ENCODE measurements around the gene DLGAP1.
A peak's percentile ranks its signal among the peaks of the same experiment; 100 is the strongest.
"Not testable (repeated sequence)": the region's sequence is repeated elsewhere in the genome, so short reads cannot be mapped to it uniquely, and the experiment has no call there.

Gene DLGAP1

DNA sequence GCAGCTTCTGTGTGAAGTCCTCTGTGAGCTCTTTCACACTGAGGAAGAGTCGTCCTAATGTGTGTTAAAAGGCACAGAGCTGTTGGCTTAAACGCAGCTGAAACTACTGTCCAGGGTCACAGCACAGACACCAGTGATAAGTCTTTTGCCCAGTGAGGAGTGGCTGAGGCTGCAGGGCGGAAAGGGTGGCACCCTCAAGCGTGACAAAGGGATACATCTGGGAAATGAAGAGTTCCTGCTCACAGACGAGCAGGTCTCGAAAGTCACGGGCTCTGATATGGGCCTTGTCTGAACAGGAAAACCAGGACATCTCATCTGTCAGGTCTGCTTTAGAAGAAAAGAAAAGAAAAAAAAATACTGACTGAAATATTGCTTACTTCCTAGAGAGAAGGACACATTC lies 968.6 kb downstream of the DLGAP1 start:
- FAIRE-seq, result no peak

DNA sequence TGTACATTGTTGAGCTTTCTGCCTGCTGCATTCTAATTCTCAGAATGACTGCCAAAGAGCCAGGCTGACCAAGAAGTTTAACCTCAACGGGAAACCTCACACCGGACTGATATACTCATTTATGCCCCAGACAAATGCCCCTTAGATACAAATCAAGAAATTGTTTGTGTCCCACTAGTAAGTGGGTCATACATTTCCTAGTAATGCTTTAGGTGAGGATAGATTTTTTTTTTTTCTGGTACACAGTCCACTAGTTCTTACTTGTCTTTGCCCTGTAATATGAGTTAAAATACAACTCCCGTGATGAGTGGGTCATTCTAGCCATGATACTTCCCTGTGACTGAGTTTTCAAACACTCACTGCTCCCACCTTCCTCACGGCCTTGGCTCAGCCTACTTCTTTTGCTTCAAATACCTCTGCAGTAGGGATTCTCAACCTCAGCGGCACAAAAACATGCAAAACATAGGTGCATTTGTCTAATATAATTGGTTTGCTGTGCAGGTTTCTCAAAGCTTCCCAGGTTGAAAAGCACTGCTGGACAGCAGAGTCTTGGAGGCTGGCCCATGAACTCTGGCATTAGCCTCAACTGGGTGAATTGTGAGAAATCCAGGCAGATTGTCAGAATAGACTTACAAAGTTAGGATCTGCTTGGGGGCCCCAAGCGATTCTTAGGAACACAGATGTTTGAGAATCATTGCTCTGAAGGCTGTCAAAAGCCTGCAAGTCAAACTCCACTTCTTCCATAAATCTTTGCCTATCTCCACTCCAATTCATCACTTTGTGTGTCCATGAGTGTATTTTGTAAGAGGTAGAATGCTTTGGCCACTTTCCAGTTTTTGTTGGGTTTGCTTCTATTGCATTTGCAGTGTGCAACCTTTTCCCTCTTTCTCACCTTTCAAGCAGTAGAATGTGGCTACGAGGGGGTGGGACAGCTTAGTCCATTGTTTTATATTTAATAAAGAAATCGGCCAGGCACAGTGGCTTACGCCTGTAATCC lies 969.7 kb downstream of the DLGAP1 start:
- FAIRE-seq, result no peak

DNA sequence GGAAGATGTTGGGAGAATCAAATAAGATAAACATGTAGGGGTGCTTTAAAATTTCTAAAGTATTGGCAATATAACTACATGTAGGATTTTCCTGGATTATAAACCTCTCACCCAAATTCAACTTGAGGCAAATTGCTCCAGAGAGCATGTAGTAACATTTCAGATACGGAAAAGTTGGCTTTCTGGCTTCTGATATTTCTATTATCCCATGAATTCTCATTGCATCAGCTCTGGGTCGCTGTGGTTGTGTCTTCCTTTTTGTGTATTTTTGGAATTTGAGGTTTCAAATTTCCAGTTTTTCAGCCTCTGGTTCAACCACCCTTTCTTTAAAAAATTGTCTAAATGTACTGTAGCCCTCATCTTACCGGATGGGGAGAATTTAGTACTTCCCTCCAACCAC lies 972.8 kb downstream of the DLGAP1 start:
- FAIRE-seq, result no peak

DNA sequence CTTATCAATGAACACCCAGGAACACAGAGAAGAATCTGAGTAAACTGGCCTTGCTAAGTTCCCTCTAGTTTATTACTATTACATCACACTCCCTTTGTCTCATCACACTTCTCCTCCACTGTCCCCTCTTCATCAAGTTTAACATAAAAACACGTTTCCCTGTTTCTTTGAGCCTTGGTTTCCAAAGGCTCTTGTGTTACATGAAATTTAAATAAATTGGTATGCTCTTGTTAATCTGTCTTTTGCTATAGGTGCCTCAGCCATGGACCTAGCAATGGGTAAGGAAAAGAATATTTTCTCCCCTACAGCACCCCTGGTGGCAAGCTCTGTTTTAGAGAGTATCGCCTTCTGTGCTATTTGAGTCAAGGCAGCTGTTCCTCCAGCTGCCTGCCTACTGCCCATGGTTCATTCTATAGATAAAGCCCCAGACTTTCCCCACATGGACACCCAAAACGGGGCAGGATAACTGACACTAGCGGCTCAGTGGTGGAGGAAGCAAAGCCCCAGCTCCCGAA lies 973.4 kb downstream of the DLGAP1 start:
- FAIRE-seq, result no peak

DNA sequence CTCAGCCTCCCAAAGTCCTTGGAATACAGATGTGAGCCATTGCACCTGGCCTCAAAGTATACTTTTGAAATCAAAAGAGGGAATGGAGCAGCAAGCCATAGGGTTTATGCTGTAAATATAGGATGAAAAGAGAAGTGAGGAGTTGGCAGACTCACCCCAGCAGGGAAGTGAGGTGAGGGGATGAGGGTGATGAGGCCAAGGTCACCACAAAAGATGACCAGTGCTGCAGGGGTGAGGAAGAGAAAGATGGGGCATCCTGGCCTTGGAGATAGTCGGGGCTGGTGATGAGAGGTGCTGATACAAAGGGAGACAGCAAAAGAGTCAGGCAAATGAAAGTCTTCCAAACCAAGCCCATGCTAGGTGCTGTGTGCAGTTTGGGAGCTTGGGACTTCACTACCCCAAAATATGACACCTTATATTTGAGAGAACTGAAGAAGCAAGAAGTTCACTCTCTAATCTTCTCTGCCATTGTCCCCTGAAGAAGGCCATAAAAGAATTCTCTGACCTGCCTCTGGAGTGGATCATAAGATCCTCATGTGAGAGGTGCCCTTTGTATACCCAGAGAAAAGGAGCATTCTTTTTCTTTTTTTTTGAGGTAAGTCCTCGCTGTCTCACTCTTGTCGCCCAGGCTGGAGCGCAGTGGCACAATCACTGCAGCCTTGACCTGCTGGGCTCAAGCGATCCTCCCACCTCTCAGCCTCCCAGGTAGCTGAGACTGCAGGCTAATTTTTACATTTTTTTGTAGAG lies 974.1 kb downstream of the DLGAP1 start:
- no peak for FAIRE-seq

DNA sequence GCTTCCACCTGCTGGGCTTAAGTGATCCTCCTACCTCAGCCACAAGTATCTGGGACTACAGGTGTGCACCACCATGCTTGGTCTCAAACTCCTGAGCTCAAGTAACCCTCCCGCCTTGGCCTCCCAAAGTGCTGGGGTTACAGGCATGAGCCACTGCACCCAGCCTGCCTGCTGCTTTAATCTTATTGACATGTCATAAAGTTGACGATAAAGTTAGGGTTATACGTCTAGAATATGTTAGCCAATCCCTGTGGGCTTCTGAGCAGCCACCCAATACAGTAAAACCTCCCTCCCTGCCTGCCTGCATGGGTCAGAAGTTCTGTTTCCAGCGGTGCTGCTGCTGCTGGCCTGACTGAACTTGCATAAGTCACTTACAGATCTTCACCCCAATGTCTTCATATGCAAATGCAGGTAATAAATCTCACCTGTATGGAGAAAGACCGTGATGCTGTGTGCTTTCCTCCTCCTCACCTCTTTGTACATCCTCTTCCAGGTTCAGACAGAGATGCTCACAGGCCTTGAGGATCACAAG lies 975.1 kb downstream of the DLGAP1 start:
- no peak for FAIRE-seq

DNA sequence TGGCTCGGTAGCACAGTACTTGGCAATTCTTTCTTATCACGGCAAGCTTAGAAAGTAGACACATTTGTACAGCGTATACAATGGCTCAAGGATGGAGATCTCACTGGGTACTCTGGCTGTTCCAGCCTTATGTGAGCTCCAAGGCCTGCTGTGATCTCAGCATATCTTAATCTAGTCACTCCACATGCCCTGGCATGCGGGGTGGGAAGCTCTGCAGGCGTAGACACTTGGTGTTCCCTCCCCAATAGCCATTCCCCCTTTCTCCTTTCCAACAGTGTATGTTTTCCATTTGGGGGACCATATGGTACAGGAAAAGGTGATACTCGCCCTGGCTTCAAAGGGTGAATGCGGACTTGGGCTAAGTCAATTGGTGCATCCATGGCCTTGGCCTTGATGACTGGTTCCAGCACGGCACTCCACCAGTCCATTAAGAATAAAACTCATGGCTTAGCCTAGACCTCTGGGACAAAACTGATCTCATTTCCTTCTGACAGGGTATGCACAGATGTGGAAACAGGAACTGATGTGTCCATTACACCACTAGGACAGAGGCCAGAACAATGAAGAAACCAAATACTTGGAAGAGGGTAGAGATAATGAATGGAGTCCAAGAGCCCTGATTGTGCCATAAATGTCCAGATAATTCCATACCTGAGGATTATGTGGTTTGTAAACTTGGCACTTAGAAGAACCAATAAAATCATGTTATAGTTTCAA lies 976.7 kb downstream of the DLGAP1 start:
- no peak for FAIRE-seq

DNA sequence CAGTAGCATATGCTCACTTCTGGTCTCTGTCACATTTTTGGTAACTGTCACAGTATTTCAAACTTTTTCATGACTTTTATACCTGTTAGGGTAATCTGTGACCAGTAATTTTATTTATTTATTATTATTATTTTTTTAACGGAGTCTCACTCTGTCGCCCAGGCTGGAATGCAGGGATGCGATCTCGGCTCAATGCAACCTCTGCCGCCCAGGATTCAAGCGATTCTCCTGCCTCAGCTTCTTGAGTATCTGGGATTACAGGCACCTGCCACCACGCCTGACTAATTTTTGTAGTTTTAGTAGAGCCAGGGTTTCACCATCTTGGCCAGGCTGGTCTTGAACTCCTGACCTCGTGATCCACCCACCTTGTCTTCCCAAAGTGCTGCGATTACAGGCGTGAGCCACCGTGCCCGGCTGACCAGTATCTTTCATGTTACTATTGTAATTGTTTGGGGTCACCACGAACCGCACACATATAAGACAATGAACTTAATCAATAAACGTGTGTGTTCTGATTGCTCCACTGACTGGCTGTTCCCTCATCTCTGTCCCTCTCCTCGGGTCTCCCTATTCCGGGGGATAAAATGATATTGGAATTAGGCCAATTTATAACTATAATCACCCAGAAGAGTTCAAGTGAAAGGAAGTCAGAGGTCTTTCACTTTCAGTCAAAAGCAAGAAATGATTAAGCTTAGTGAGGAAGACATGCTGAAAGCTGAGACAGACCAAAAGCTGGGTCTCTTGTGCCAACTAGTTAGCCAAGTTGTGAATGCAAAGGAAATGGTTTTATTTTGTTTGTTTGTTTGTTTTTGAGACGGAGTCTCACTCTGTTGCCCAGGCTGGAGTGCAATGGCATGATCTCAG lies 982.2 kb downstream of the DLGAP1 start:
- FAIRE-seq, result no peak

DNA sequence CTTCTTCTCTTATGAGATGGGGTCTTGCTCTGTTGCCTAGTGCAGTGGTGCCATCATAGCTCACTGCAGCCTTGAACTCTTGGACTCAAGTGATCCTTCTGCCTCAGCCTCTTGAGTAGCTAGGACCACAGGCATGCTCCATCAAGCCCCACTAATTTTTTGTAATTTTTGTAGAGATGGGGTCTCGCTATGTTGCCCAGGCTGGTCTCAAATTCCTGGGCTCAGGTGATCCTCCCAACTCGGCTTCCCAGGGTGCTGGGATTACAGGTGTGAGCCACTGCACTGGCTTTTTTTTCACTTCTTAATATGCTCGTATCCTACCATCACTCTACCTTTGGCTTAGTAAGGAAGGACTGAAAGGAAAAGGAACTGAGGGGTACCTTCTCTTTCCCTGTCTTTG lies 983.0 kb downstream of the DLGAP1 start:
- not testable (repeated sequence) for FAIRE-seq

DNA sequence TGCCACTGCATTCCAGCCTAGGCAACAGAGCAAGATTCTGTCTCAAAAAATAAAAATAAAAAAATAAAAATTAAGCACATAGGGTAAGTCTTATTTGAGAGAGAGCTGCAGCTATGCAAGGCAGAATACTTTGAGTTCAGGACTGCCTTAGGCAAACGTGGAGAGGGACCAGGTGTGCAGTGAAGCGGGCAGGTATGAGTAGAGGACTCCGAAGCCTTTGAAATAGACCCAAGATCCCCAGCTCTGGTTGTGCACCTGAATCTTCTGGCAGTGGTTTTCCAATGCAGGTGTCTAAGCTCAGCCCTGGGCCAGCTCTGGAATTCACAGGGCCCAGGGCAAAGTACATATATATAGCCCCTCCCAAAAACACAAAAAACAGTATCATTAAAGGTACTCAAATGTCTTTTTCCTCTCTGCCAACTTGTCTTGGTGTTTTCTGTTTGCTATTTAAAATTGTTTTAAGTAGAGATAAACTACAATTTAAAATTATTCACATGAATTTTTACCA lies 983.9 kb downstream of the DLGAP1 start:
- FAIRE-seq, result no peak

DNA sequence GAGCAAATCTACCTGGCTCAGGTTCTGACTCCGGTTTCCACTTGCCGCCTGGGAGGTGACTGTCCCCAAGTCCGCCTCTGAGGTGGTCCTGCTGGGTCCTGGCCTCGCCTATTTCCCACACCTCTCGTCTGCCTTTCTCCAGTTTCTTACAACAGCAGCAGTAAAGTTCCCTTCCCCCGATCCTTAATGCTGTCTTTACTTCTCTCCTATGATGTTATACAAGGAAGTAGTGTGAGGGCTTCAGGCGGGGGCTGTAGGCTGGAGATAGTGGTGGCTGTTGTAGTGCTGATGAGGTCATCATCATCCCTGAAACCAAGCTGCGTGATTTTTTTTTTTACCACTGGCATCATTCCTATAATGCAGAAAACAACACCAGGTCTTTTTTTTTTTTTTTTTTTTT lies 986.3 kb downstream of the DLGAP1 start:
- no peak for FAIRE-seq

DNA sequence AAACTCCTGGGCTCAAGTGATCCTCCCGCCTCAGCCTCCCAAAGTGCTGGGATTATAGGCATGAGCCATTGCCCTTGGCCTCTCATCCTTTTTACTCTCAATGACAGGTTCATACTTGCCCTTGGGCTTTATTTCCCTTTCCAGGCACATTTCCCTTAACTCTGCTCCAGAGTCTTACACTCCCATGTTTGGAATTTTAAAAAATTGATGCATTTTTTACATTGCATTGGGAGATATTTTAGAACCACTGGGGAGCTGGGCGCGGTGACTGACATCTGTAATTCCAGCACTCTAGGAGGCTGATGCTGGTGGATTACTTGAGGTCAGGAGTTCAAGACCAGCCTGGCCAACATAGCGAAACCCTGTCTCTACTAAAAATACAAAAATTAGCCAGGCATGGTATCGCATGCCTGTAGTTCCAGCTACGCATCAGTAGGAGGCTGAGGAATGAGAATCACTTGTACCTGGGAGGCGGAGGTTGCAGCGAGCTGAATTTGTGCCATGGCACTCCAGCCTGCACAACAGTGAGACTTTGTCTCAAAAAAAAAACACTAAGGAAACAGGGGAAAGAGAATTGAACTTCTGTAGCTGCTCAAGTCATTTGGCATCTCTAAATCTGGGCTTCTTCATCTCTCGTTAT lies 986.9 kb downstream of the DLGAP1 start:
- no peak for FAIRE-seq

DNA sequence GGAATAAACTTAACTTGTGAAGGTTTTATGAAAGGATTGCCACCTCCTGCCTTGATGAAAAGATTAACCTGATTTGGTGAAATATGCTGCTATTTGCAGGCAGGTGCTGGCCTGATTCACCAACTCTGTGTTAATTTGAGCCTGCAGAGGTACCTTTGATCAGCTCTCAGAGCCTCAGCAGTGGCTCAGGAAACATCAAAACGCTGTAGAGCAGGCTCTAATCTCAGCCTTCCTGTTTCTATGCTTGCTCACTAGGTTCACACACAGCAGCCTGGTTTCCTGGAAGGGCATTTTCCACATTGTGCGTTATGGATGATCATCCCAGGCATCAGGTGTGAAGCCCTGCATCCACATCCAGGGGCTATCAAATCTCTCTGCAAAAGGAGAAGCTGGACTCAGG lies 988.2 kb downstream of the DLGAP1 start:
- no peak for FAIRE-seq

DNA sequence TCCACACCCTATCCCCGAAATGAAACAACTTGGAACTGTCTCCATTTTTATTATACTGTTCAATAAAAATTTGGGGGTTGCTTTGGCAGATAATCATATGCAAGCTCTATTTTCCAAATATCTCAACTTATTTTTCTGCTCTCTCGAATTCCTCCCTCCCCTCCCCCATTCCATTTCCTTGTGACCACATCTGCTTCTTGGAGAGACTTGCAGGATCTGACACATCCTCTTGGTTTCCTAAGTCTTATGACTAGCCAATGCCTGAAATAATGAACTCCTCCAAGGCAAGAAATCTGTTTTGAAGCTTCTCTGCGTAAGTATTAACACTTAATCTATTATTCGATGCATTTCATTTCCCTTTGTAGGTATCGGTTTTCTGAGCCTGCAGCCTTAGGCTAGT lies 989.1 kb downstream of the DLGAP1 start:
- FAIRE-seq, result no peak

DNA sequence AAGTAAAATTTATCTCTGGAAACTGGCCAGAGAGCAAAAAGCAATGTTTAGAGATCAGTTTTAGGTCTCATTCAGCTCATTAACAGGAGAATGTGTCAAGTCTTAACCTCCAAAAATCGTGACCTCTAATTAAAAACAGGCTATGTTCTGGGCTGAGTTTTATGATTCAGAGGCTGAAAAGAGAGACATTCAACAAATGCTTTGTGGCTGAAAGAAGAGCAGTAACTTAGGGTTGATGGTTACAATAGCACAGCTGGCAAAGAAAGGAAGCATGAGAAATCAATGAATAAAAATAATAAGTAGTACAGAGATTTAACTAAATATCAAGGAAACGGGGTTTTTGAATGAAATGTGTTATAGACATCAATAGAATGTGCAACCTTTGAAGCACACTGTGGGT lies 992.1 kb downstream of the DLGAP1 start:
- peak; percentile 88 for FAIRE-seq

DNA sequence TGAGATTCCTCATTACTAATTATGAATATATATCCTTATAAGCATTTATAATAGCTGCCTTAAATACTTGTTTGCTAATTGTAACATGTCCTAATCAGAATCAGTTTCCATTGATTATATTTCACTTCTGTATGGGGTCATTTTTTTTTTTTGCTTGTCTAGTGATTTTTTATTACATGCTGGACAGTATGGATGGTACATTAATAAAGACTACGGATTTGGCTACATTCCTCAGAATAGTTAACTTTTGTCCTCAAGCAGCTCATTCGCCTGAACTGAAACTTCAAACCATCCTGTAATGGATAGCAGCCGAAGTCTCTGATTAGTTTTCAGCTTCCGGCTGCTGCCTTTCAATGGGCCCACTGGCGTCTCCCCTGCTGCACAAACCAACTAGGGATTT lies 993.4 kb downstream of the DLGAP1 start:
- no peak for FAIRE-seq

DNA sequence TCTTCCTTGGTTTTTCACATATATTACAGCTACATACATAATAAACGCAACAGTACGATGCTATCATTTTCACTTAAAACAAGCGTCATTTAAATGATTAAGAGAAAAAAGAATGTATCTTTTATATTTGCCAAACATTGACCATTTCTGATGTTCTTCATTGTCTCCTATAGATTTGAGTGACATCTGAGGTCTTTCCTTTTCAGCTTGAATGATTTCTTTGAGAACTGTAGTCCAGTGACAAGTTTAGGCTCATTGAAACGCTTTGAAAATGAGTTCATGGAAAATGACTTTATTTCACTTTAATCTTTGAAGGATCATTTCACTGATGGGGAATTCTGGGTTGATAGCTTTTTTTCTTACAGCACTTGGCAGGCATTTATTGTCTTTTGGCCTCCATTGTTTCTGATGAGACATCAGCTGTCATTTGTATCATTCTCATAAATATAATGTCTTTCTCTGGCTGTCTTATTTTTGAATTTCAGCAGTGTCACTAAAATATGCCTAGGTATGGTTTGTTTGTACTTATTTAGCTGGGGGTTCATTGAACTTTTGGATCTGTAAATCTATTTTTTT lies 994.2 kb downstream of the DLGAP1 start:
- no peak for FAIRE-seq

DNA sequence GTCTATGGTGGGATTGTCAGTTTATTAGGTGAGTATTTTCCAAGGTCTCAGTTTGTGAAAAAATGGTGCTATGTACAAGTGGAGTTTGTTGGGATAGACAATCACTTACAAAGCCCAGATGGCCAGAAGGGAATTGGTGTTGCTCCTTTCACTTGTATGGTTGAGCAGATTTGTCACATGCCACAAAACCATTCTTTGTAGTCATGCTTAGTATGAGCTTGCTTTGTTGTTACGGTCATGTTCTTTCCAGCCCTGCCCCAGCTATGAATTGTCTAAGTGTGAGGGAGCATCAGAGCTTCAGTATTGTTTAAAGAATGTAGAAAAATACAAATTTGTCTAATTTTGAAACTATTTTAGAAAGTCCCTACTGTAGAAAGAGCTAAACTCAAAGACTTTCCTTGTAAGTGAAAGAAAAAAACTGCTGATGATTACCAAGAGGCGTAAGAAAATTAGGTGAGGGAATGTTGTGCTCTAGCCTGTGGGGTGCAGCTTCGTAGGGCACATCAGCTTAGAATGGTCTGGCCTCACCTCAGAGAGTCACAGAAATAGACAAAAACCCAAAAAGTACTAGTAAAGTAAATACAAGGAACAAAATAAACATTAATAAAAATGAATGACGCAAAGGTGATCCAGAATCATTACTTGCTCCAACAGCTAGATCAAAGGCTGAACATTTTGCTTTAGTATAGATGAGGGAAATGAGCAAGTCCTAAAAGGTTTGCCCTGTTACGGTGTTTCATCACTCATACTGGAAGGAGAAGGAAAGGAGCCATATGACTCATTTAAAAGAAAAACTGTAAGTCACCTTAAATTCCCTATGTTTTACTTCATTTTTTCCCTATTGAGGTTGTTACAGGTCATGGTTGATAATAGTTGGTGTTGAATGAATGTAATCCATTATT lies 995.9 kb downstream of the DLGAP1 start:
- FAIRE-seq, result no peak

DNA sequence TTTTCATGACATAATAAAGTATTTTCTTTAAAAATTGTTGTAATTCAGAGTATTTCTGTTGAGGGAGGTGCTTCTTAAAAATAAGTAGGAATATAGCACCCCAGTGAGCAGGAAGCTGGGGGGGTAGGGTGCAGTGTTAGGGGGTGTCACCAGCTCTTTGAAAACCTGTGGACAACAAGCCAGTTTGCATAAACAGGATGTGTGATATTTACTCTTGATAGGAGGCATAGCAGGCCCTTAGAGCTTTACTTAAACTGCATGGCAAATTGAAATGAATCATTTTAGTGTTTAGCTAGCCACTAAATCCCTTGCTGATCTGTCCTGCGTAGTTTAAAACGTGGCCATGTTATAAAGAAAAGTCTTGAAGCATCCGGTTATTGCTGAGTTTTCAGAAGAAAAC lies 996.7 kb downstream of the DLGAP1 start:
- no peak for FAIRE-seq
